Stimulated activated CD8-positive, alpha-beta memory T cell treated with anti-CD3 and anti-CD28 coated beads, Interleukin-4, amount 100 ng/mL, for 4 hours (primary cell): Measurements from ENCODE around the gene GPR157.
A peak's percentile ranks its signal among the peaks of the same experiment; 100 is the strongest.
"Not testable (repeated sequence)": the region's sequence is repeated elsewhere in the genome, so short reads cannot be mapped to it uniquely, and the experiment has no call there.

Experiments
- DNase-seq, 2 donors: peaks; one replicate each; pipeline ENCODE4 v3.0.0-alpha.2; 2020; ENCODE audit warnings: low read depth in 2 of 2, low spot score in 1 of 2

Gene GPR157

DNA sequence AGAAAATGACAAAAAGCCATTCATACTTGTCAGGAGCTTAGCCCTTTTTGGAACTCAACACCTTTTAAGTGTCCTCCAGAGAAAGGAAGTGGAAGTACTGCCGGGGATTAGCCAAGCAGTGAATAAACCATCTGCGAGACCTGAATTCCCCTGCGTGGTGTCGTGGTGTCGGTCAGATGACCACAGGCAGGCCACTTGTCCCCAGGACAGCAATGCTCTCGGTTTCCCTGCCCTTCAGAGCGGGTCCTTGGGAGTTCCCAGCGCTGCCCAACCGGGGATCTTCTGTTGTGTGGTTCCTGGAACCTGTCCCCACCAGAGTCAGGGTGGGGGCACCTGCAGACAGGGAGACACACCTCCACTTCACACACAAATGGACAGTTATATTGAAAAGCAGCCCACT lies 9.2 kb downstream of the GPR157 start:
- DNase-seq: no peak

DNA sequence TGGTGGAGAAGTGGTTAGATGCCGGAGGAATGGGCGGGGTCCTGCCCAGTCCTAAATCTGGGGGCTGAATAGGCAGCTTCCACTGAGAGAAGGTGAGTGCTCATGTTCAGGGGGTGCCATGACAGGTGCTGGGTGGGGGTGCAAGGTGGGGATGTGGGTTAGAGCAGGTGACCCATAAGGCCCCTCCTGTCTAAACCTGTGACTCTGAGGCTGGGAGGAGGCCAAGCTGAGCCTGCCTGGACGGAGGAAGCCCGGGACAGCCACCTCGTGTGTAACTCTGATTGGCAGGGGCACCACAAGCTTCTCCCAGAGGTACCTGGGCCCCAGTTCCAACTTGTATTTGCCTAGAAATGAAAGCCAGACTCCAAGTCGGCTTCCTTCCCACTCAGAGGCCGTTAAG lies 10.7 kb downstream of the GPR157 start:
- DNase-seq: no peak

DNA sequence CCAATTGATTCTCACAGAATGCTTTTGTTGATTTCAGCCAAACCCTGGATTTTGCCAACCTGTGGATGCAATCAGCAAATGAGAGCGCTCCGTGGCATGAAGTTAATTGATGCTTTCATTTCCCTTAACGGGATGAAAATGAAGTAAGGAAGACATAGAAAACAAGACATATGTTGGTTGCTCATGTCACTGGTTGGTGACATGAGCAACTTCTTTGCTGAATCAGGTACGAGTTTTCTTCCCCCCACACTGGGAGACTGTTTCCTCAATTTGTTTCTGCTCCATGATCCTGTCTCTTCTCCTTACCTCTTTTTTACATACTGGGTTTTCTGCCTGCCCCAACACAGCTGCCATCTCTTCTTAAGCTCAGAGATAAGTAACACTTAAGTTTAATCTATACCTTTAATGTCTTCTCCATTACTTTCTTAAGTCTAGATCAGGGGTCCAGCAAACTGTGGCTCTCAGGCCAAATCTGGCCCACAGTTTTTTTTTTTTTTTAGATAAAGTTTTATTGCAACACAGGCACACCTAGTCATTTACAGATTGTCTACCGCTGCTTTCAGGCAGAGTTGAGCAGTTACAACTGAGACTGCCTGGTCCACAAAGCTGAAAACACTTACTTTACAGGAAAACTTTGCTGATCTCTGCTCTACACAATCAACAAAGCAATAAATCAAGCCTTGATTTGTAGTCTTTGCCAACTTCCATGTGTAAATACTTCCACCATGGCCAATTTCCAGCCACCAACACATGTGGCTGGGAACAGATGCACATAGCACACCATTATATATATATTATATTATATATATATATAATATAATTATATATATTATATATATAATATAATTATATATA lies 13.3 kb downstream of the GPR157 start:
- DNase-seq: no peak

DNA sequence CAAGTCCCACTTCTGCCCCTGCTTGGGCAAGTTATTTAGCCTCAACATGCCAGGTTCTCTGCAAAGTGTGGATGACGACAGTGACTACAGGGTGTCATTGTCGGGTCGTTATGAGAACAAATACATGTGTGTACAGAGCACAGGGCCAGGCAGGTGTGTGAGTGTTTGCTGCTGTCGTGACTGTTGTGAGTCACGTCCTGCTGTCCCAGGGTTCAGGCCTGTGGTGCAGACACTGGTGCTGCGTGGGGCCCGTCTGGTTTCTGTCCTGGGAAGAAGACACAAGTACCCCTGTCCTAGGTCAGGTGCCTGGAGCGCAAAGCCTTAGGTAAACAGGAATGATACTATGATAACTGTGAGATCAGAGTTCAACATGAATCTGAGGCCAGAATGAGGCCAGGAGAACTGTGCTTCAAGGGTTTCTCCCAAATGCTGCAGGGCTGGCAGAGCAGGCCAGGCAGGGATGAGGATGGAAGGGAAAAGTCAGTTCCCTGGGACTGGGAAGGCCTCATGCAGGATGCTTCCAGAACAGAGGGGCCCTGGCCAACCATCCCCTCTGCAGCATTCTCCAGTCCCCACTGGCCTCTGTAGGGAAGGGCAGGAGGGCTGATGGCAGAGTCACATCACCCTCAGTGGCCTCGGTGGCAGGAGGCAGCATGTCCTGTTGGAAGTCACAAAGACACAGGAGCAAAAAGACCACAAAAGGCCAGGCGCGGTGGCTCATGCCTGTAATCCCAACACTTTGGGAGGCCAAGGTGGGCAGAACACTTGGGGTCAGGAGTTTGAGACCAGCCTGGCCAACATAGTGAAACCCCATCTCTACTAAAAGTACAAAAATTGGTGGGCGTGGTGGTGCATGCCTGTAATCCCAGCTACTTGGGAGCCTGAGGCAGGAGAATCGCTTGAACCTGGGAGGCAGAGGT lies 15.7 kb downstream of the GPR157 start:
- DNase-seq: no peak

DNA sequence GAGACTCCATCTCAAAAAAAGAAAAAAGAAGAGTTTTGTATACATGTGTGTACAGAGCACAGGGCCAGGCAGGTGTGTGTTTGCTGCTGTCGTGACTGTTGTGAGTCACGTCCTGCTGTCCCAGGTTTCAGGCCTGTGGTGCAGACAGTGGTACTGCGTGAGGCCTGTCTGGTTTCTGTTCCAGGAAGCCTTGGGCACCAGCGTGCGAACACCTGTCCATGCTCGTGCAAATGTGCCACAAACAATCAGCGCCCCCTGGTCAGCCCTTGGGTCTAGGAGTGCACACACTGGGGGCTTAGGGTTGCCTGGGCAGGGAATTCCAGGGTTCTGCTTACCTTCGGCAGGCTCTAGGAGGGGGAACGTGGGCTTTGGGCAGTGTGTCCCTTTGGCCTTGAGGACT lies 16.9 kb downstream of the GPR157 start:
- DNase-seq: no peak

DNA sequence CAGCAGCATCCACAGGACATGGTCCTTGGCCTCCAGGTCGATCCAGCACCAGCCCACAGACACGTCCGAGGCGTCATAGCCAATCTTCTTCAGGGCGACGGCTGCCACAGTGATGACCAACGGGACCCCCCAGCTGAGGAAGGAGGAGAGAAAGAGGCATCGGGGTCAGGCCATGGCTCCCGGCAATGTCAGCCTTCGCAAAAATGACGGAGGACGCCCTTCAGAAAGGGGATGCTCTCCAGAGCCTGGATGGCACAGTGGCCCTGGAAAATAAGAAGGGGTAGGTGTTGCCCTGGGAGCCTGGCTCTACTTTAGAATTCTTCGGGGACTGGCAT lies 17.6 kb downstream of the GPR157 start:
- DNase-seq: no peak

DNA sequence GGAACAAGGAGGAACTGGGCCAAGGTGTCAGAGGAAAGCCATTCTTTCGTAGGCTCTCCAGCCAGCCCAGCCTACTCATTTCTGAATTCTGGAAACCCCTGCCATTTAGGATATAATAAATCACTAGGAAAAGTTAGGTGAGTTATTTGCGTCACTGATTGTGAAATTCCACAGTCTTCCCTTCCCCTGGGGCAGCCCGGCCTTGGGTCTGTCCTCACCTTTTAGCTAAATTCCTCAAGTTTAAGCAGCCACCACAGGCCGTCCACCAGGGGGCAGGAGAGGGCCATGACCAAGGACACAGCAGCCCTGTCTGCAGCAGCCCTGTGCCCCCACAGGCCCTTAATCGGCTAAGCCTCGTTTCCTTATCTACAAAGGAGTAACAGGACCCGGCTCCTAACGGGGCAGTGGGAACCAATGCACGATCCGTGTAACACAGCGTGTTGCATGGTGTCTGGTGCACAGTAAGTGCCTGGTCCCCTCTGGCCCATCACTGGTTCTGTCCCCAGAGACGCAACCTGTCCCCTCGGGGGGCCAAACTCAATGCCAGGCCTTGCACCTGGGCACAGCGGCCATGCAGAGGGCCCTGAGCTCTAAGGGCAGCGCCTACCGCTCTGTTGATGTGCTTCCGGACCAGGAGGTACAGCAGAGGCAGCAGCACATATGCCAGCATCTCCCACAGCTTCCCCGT lies 18.1 kb downstream of the GPR157 start:
- DNase-seq: peak; percentile 65 to 69

DNA sequence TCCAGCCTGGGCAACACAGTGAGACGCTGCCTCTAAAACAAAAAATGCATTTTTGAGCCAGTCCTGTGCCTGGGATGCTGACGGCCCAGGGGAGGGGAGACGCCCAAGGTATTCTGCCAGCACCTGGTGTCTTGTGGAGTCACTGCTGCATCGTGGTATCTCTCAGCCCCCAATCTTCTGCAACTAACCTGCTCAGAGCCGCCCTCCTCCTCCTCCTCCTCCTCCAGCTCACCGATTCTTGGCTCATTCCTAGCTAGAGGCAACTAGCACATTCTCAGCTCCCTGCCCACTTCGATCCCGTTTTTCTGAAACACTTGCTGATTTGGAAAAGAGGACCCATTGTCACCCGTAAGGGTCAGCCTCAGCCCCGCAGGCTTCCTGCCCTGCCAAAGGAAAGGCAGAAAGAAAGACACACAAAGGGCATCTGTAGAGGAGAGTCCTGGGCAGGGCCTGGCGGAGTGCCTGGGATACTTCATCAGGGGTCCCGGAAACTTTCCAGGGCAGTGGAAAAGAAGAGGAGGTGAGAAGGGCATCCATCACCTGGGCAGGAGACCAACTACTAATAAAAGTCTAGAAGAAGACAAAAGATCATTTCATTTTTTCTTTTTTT lies 20.7 kb downstream of the GPR157 start:
- DNase-seq: no peak

DNA sequence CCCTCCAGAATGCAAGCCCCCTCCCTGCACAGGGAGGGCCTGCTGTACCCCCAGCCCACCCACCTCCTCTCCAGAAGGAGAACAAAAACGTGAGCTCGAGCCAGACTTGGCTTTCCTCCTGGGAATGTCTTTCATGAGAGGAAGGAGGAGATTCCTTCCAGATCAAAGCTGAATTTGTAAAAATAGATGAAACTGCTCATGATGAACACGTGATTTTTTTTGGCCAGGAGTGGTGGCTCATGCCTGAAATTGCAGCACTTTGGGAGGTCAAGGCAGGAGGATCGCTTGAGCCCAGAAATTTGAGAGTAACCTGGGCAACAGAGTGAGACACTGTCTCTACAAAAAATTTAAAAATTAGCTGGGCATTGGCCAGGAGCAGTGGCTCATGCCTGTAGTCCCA lies 21.8 kb downstream of the GPR157 start:
- no peak for DNase-seq

DNA sequence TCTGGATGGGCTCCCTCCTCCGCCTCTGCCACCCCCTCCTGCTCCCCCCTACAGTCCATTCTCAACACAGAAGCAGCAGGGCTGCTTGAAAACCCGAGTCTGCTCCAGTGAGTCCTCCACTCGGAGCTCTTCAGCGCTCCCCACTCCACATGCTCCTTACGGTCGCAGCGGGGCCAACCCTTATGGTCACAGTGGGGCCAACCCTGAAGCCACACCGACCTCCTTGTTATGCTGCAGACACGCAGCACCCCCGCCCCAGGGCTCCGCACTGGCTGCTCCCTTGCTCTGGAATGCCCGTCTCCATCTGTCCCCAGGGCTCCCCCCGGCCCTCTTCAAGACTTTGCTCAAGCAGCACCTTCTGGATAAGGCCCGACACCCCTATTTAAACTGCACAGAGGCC lies 22.6 kb downstream of the GPR157 start:
- no peak for DNase-seq

DNA sequence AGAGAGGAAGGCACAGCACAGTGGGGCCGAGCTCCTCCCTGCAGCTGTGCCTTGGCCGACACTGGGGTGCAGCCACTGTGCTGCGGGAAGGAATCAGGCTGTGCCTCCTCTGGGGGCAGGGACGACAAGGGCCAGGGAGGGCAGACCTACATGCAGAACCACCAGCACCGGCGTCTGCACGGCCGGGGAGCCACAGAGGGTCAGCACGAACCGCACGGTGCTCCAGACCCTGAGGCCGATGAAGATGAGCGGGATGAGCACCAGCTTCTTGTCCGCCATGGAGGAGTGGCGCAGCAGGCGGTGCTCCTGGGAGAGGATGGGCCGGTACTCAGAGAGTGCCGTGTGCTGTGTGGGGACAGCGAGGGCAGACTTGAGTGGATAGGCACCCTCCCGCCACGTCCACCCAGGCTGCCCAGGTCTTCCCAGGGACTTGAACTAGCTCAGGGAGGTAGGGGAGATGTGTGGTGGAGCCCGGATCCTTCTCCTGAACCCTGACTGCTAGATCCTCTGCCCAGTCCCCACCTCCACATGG lies 23.5 kb downstream of the GPR157 start:
- DNase-seq: no peak

DNA sequence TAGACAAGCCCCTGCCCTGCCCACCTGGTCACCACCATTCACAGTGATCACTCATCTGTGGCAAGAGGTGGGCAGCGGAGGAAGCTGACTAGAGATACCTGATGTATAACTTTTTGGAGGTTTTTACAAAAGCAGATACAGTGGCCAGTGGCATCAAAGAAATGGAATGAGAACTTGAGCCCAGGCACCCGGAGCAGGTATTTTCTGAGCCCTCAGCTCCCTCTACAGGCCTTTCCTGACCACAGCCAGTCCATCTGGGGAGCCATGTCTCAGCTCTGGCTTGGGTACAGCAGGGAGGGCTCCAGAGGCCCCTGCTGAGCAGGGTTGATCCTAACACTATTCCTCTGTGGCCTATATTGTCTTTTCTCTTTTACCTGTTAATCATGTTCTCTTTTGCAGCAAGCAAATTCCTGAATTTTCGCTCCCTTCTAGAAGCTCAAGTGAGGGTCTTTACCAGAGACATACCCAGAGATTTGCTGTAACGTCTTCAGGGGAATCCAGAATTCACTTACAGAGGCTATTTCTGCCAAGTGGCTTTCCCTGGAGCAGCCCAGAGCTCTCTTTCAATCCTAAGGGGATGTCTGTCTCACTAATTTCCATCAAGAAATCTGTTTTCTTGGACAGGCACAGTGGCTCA lies 27.3 kb downstream of the GPR157 start:
- DNase-seq: no peak

DNA sequence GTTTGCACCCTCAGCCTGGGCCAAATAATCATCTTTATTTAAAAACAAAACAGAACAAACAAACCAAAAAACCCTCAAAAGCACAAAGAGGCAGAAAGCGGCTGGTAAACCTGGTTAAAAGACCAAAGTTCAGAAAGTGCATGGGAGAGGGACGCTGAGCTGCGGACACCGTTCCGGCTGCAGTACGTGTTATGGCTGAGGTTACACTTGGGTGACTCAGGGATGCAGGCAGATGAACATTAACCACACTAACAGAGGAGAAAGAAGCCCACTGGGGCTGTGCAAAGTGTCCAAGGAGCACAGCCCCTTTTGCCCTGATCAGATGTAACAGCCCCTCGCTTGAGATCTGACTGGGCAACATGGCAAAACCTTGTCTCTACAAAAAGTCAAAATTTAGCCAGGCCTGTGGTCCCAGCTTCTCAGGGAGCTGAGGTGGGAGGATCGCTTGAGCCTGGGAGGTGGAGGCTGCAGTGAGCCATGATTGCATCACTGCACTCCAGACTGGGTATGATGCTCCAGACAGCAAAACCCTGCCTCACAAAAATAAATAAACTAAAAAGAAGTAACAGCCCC lies 28.3 kb downstream of the GPR157 start:
- DNase-seq: no peak

DNA sequence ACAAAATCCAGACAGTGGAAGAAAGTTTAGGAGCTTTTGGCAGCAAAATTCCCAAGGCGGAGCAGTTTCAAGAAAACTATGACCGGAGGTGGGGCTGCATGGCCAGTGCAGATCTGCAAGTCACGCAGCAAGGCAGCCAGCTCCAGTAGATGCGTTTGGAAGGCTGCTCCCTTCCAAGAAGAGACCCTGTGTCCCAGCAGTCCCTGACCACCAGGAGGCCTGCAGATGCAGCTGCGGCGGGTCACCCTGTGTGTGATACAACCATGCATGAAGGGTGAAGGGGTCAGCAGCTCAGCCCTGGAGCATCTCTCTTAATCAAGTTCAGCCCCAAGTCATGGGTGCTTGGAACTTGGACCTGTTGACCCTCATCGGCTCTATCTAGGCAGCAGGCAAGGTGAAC lies 29.3 kb downstream of the GPR157 start:
- DNase-seq: no peak

DNA sequence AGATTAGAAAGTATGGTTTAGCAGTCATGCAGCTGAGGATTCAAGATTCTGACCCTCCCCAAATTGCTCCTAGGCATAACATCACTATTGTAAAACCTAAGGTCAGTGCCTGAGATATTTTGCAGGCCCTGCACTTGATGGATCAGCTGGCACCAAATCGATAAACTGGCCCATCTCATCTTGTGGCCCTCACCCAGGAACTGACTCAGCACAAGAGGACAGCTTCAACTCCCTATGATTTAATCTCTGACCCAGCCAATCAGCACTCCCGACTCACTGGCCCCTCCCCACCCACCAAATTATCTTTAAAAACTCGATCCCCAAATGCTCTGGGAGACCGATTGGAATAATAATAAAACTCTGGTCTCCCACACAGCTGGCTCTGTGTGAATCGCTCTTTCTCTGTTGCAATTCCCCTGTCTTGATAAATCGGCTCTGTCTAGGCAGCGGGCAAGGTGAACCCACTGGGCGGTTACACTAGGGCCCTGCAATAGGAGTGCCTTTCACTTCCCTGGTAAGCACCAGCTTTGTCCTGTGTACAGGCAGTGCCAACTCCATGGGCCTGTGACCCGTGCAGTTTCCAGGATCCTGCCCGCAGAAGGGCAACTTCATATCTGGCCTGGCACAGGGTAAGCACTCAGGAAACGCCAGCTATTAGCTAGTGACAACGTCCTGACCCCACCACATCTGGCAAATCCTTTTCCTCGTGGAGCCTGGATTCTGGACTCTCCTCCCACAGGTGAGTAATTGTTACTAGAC lies 30.8 kb downstream of the GPR157 start:
- DNase-seq: no peak

DNA sequence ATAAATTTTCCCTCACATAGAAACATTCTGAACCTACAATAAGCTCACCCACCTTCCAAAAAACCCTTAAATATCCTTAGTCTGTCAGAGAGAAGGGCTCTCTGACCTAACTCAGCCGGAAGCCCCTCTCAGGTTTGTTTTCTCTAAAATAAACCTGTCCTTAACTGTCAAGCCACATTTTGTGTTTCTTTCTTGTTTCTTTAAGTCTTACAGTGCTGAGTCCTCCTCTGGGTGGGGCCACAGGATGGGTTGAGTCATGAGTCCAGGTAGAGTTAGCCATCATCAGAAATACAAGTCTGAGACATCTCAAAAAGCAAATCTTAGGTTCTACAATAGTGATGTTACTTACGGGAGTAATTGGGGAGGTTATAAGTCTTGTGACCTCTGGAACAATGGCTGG lies 33.1 kb downstream of the GPR157 start:
- DNase-seq: no peak

DNA sequence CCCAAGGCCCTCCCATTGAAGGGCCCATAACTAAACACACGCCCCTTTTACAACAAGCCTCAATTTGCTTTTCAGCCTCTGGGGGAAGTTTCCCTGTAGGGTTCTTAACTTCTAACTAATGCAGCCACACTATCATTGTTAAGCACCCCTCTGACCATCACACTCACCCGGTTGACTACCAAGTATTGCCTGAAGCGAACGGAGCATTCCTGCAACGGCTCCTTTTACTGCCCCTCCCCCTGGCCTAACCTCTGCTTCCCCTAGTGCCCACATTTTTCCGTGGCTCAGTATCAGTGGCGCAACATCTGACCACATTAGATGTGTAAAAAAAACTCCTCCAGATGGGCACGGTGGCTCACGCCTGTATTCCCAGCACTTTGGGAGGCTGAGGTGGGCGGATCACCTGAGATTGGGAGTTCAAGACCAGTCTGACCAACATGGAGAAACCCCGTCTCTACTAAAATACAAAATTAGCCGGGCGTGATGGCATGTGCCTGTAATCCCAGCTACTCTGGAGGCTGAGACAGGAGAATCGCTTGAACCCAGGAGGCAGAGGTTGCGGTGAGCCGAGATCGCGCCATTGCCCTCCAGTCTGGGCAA lies 34.8 kb downstream of the GPR157 start:
- DNase-seq: not testable (repeated sequence)

DNA sequence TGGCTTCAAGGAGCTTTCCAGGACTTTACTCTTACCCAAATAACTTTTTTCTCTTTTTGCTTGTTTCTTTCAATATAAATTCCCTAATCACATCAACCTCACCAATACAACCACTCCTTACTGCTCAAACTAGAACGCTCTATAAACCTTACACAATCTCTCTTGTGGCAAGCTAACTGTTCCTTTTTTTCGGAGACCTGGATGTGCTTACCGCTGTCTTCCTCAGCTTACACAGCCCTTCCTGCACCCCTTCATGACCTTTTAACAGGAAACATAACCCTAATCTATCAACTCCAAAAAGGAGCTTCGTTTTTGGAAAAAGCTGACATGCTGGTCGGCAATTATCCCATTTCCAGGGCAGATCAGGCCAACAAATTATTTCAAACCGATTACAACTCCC lies 35.3 kb downstream of the GPR157 start:
- DNase-seq: no peak

DNA sequence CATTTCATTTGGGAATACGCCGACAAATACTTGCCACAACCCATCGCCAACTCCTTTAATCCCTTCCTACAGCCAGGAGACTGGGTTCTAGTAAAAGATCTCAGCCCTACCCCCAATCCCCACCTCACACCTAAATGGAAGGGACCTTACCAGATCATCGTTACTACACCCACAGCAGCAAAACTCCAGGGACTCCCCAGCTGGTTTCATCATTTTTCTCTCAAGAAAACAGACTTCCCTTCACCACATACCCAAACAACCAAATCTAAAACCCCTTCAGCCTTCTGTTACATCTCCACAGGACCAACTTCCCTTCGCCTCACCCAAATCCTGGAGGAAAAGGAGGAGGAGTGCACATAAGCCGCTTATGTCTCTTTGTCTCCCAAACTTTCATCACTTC lies 35.8 kb downstream of the GPR157 start:
- no peak for DNase-seq
